ENCODE results near the gene KCNG2. TPM values are rescaled to one million over a fixed set of nuclear protein-coding genes. Genes with fewer than 3 reads are reported as not detected.

Gene KCNG2
- total RNA-seq, 4 donors from 2014 or later: 1.7 TPM; not detected in 3

- no peaks in the 10 kb centered on the region for H3K27me3 ChIP-seq
- DNase-seq (ENCODE audit: extremely low spot score): no peak
- WGBS: 89% methylated on average over 16 of the region's 20 CpGs
- intact Hi-C loops (cut with DNase I): no loop called here
- H3K4me3 ChIP-seq: no peak overlapping the region
- H3K27ac ChIP-seq (replicated peaks in 1 of 4): no peak overlapping the region
- H3K36me3 ChIP-seq: peaks cover 22 to 49% (median 37%) of the 10 kb centered on the region in 4 donors
- H3K4me1 ChIP-seq: peaks cover 38 to 54% (median 50%) of the 10 kb centered on the region in 4 donors
- no peaks in the 10 kb centered on the region for H3K9me3 ChIP-seq
- TF ChIP-seq POLR2A (IDR thresholded peaks at IDR 0.05; ENCODE audit: low read depth) (no peak), CTCF (IDR thresholded peaks at IDR 0.05) (no peak), POLR2AphosphoS5 (IDR thresholded peaks at IDR 0.05) (no peak), EP300 (IDR thresholded peaks at IDR 0.05) (no peak)
Observed at GRCh38 chr18:79943608-79944125, 145.9 kb downstream of the KCNG2 start.

GRCh38 chr18:79944126-79944731 lies 146.5 kb downstream of the KCNG2 start:
- peaks cover 44 to 55% (median 50%) of the 10 kb centered on the region in 4 donors for H3K4me1 ChIP-seq
- DNase-seq (ENCODE audit: extremely low spot score): no peak
- TF ChIP-seq CTCF (IDR thresholded peaks at IDR 0.05): no peak
- no peak for TF ChIP-seq EP300 (IDR thresholded peaks at IDR 0.05)
- no peak for TF ChIP-seq POLR2A (IDR thresholded peaks at IDR 0.05; ENCODE audit: low read depth)
- no peak for TF ChIP-seq POLR2AphosphoS5 (IDR thresholded peaks at IDR 0.05)
- H3K36me3 ChIP-seq: peaks cover 22 to 48% (median 39%) of the 10 kb centered on the region in 4 donors
- WGBS: 68% methylated on average over 6 of the region's 11 CpGs
- intact Hi-C loops (cut with DNase I): no loop called here
- H3K9me3 ChIP-seq: no peaks in the 10 kb centered on the region
- no peak overlapping the region for H3K4me3 ChIP-seq
- H3K27me3 ChIP-seq: no peaks in the 10 kb centered on the region
- no peak overlapping the region for H3K27ac ChIP-seq (replicated peaks in 1 of 4)

- Histone ChIP-seq H3K27me3 (no peaks in the 10 kb centered on the region), H3K9me3 (no peaks in the 10 kb centered on the region), H3K27ac (replicated peaks in 1 of 4) (no peak overlapping the region), H3K36me3 (peaks cover 21 to 51% (median 40%) of the 10 kb centered on the region in 4 donors), H3K4me1 (peaks cover 49 to 57% (median 53%) of the 10 kb centered on the region in 4 donors), H3K4me3 (no peak overlapping the region)
- no peak for DNase-seq (ENCODE audit: extremely low spot score)
- WGBS: 61% methylated on average over 3 of the region's 3 CpGs
- TF ChIP-seq CTCF (IDR thresholded peaks at IDR 0.05) (no peak), EP300 (IDR thresholded peaks at IDR 0.05) (no peak), POLR2A (IDR thresholded peaks at IDR 0.05; ENCODE audit: low read depth) (no peak), POLR2AphosphoS5 (IDR thresholded peaks at IDR 0.05) (no peak)
- intact Hi-C loops (cut with DNase I): no loop called here
Observed at GRCh38 chr18:79944746-79945117, 147.0 kb downstream of the KCNG2 start.

GRCh38 chr18:79945118-79946042 lies 147.6 kb downstream of the KCNG2 start:
- intact Hi-C loops (cut with DNase I): no loop called here
- H3K4me1 ChIP-seq: peaks cover 55 to 64% (median 60%) of the 10 kb centered on the region in 4 donors
- TF ChIP-seq POLR2AphosphoS5 (IDR thresholded peaks at IDR 0.05): no peak
- TF ChIP-seq EP300 (IDR thresholded peaks at IDR 0.05): no peak
- TF ChIP-seq POLR2A (IDR thresholded peaks at IDR 0.05; ENCODE audit: low read depth): no peak
- no peak for TF ChIP-seq CTCF (IDR thresholded peaks at IDR 0.05)
- H3K9me3 ChIP-seq: no peaks in the 10 kb centered on the region
- H3K4me3 ChIP-seq: no peak overlapping the region
- DNase-seq (ENCODE audit: extremely low spot score): no peak
- H3K36me3 ChIP-seq: peaks cover 17 to 44% (median 38%) of the 10 kb centered on the region in 4 donors
- H3K27me3 ChIP-seq: no peaks in the 10 kb centered on the region
- 84% methylated on average over 9 of the region's 17 CpGs for WGBS
- H3K27ac ChIP-seq (replicated peaks in 1 of 4): no peak overlapping the region
